GM12878 (cell line): Measurements from ENCODE around the gene FSTL4. TPM values are rescaled to one million over a fixed set of nuclear protein-coding genes. Genes with fewer than 3 reads are reported as not detected.

Source experiments
- ATAC-seq: fragments of 200-7000 bp; cut with Tn5 transposase; 3 replicates; pipeline ENCODE4 v1.9.1; 2020; ENCODE audit warnings: mild to moderate bottlenecking, moderate library complexity
- BruUV-seq: library from RNA; stranded (reverse); fragments of 400-500 nt; replicated peaks from 2 replicates; lab custom pipeline; 2021; lab: Mats Ljungman, UMichigan
- CTCF ChIA-PET: fragments of 300-600 bp; sonication (Branson Sonifier 250); formaldehyde crosslinking; extraction: SDS; loops from one replicate; lab custom pipeline; 2021; ENCODE audit warnings: inconsistent platforms; lab: Yijun Ruan, JAX
- POLR2A ChIA-PET: fragments of 350-600 bp; formaldehyde crosslinking; extraction: SDS; loops from one replicate; lab custom pipeline; 2021; ENCODE audit warnings: inconsistent platforms; lab: Charles Lee
- RAD21 ChIA-PET: fragments of 300-600 bp; sonication (Branson Sonifier 250); formaldehyde crosslinking; loops from one replicate; lab custom pipeline; 2023; ENCODE audit warnings: antibody characterized with exemption; ENCODE audit not compliant: unreplicated experiment; lab: Charles Lee
- SMC1A ChIA-PET: fragments of 300-600 bp; sonication (Branson Sonifier 250); formaldehyde crosslinking; loops from one replicate; lab custom pipeline; 2023; ENCODE audit not compliant: unreplicated experiment, uncharacterized antibody; lab: Charles Lee
- DNase-seq: peaks from one replicate; pipeline ENCODE4 v3.0.0-alpha.2; 2011; ENCODE audit warnings: low read depth, low spot score
- FAIRE-seq: peaks from 3 replicates; lab custom pipeline; 2011; peaks lifted over from hg19 to GRCh38; lab: Jason Lieb, UNC
- H2AFZ ChIP-seq: 2 replicates; pipeline ENCODE4 v1.6.0; 2011; ENCODE audit warnings: low read depth, low read length, control low read depth; ENCODE audit not compliant: control insufficient read depth
- H3K27ac ChIP-seq: 2 replicates; pipeline ENCODE4 v1.5.1; 2011; ENCODE audit warnings: control low read depth; ENCODE audit not compliant: control insufficient read depth, insufficient read depth
- H3K27me3 ChIP-seq, 2 experiments: replicated peaks in 1 of 2; 2 replicates each; pipeline versions ENCODE4 v1.6.0 to v1.6.1; 2011; ENCODE audit warnings: low read length in 1 of 2; ENCODE audit not compliant: control insufficient read depth in 2 of 2, insufficient read depth in 2 of 2
- H3K36me3 ChIP-seq, 2 experiments: 2 replicates each; pipeline ENCODE4 v1.5.1; 2011; ENCODE audit warnings: low read length in 1 of 2; ENCODE audit not compliant: control insufficient read depth in 2 of 2, insufficient read depth in 2 of 2
- H3K4me1 ChIP-seq: 2 replicates; pipeline ENCODE4 v1.6.1; 2011; ENCODE audit warnings: mild to moderate bottlenecking, low read length, moderate library complexity, mixed read lengths; ENCODE audit not compliant: control insufficient read depth, insufficient read depth
- H3K4me2 ChIP-seq: 2 replicates; pipeline ENCODE4 v1.6.0; 2011; ENCODE audit warnings: control low read depth; ENCODE audit not compliant: control insufficient read depth, insufficient read depth
- H3K4me3 ChIP-seq: fragments of 200-600 bp; sonication (generic); 2 replicates; pipeline ENCODE4 v1.5.1; 2016
- H3K79me2 ChIP-seq: 2 replicates; pipeline ENCODE4 v1.6.0; 2011; ENCODE audit warnings: low read length; ENCODE audit not compliant: control insufficient read depth, insufficient read depth
- H3K9ac ChIP-seq: 2 replicates; pipeline ENCODE4 v1.8.0; 2011; ENCODE audit warnings: low read length, control low read depth, mixed read lengths; ENCODE audit not compliant: control insufficient read depth, insufficient read depth
- H3K9me3 ChIP-seq: replicated peaks from 3 replicates; pipeline ENCODE4 v1.5.1; 2011; ENCODE audit warnings: mild to moderate bottlenecking, low read length; ENCODE audit not compliant: control insufficient read depth, insufficient read depth
- H4K20me1 ChIP-seq: 2 replicates; pipeline ENCODE4 v1.6.0; 2011; ENCODE audit not compliant: control insufficient read depth, insufficient read depth
- BMI1 ChIP-seq: fragments of 450-650 bp; IDR thresholded peaks from 2 replicates; pipeline ENCODE4 v1.6.1; 2016; ENCODE audit warnings: mild to moderate bottlenecking, moderate library complexity, borderline replicate concordance
- CBX3 ChIP-seq: fragments of 200-600 bp; sonication (generic); IDR thresholded peaks from 2 replicates; pipeline ENCODE4 v1.6.1; 2016; ENCODE audit warnings: low read depth, borderline replicate concordance
- CEBPZ ChIP-seq: fragments of 150-350 bp; IDR thresholded peaks from 2 replicates; pipeline ENCODE4 v1.6.1; 2016; ENCODE audit warnings: low read depth, low read length
- CTCF ChIP-seq, 3 experiments: IDR thresholded peaks in 2 of 3; conservative IDR thresholded peaks in 1 of 3; 2 replicates each; pipeline ENCODE4 v1.5.1; 2011; ENCODE audit warnings: low read depth in 3 of 3, low read length in 3 of 3, mild to moderate bottlenecking in 3 of 3, control low read depth in 2 of 3, moderate library complexity in 2 of 3, inconsistent platforms in 1 of 3, mixed read lengths in 1 of 3; ENCODE audit not compliant: control insufficient read depth in 2 of 3, insufficient read depth in 1 of 3; ENCODE audit errors: extremely low read depth in 1 of 3
- MTA3 ChIP-seq: IDR thresholded peaks from 2 replicates; pipeline ENCODE4 v1.6.1; 2012; ENCODE audit warnings: low read length, inconsistent platforms, borderline replicate concordance
- POLR2AphosphoS2 ChIP-seq: IDR thresholded peaks from 2 replicates; pipeline ENCODE4 v1.6.1; 2011; ENCODE audit warnings: low read depth, mild to moderate bottlenecking, low read length, improper control_type of control experiment, moderate library complexity
- POU2F2 ChIP-seq: IDR thresholded peaks from 3 replicates; pipeline ENCODE4 v1.6.1; 2011; ENCODE audit warnings: low read depth, mild to moderate bottlenecking, low read length, borderline replicate concordance
- TCF7 ChIP-seq: IDR thresholded peaks from 2 replicates; pipeline ENCODE4 v1.6.1; 2014; ENCODE audit warnings: antibody characterized with exemption, borderline replicate concordance
- ZNF24 ChIP-seq: fragments of 450-650 bp; IDR thresholded peaks from 2 replicates; pipeline ENCODE4 v1.6.1; 2017; ENCODE audit warnings: antibody characterized with exemption, mild to moderate bottlenecking
- WGBS: methylation state at CpG from one replicate; pipeline ENCODE4 v1.1.6; 2016; ENCODE audit warnings: low lambda C conversion rate; ENCODE audit not compliant: insufficient replicate concordance, insufficient coverage; ENCODE audit errors: missing lambda C conversion rate; 5-methylcytosine and 5-hydroxymethylcytosine counted together
- in situ Hi-C: fragments of 300-500 bp; cut with MboI; formaldehyde crosslinking; loops from 9 replicates; pipeline ENCODE4 v1.14.3; 2018; ENCODE audit warnings: mixed read lengths
- intact Hi-C: fragments of 100-400 bp; cut with micrococcal nuclease; formaldehyde crosslinking; loops from one replicate; pipeline ENCODE4 v1.14.2; 2022; ENCODE audit not compliant: unreplicated experiment
- polyA plus RNA-seq, 11 experiments: library from polyadenylated mRNA; depleted of rRNA in 4 of 11; unstranded in 6 of 11; stranded (reverse) in 5 of 11; fragments of >200 nt; fragmentation: Nextera tagmentation in 4 of 11; fragmentation: Illumina TruSeq in 1 of 11; extraction: Ambion mirVana in 4 of 11; extraction: Trizol in 1 of 11; gene quantifications; 1 replicate in 1 of 11; 2 replicates in 10 of 11; pipeline versions ENCODE4 v1.2.1 to v1.2.3, GENCODE V29; 2011 to 2016; ENCODE audit warnings: inconsistent platforms in 2 of 11, missing spikeins in 2 of 11, low read depth in 1 of 11
- total RNA-seq, 4 experiments: library from RNA; depleted of rRNA in 3 of 4; stranded (reverse); fragments of >200 nt in 3 of 4; fragmentation: Illumina TruSeq in 1 of 4; extraction: Trizol in 1 of 4; gene quantifications; 2 replicates each; pipeline versions ENCODE4 v1.2.1 to v1.2.3, GENCODE V29; 2013 to 2021

Gene FSTL4
- total and polyA plus RNA-seq, 10 of the 15 experiments (the other 5 are each of a cell fraction or from before 2014, with no cell fraction given), result 0.01 to 0.79 (median 0.21) TPM; not detected in 6

GRCh38 chr5:133472829-133473228 is 139.5 kb downstream of the FSTL4 start (continued):
- no peak for TF ChIP-seq CEBPZ
- TF ChIP-seq POLR2AphosphoS2, result no peak
- TF ChIP-seq TCF7, result no peak
- no peak for TF ChIP-seq BMI1
- no peak for TF ChIP-seq ZNF24
- no peak for TF ChIP-seq MTA3

GRCh38 chr5:133471699-133472098 is 140.6 kb downstream of the FSTL4 start:
- no TSS peak for BruUV-seq

More at GRCh38 chr5:133471699-133472098, 140.6 kb downstream of the FSTL4 start:
- no peak for TF ChIP-seq CBX3
- no peak for TF ChIP-seq POU2F2
- TF ChIP-seq CTCF (IDR thresholded peaks at IDR 0.05 in 2 of 3, conservative IDR thresholded peaks at IDR 0.05 in 1 of 3; ENCODE audit: control insufficient read depth in 2 of 3, extremely low read depth in 1 of 3, insufficient read depth in 1 of 3, low read depth in 3 of 3, low read length in 3 of 3), result 0 out of 6 replicates have a peak, but pooled peaks of 1 of the 3 experiments have one; percentile 4
- Histone ChIP-seq H3K4me2 (no peak overlapping the region), H3K4me1 (no peaks in the 10 kb centered on the region), H3K9me3 (no peaks in the 10 kb centered on the region), H3K27me3 (peaks cover 2 to 6% of the 10 kb centered on the region in 2 experiments; a peak in 3 of 4 replicates), H3K27ac (no peak overlapping the region), H2AFZ (no peak overlapping the region), H3K79me2 (no peaks in the 10 kb centered on the region), H3K9ac (no peak overlapping the region), H4K20me1 (no peaks in the 10 kb centered on the region), H3K36me3 (no peaks in the 10 kb centered on the region), H3K4me3 (no peak overlapping the region)
- no peak for FAIRE-seq
- ChIA-PET POLR2A (no interaction called here), SMC1A (interaction anchor here (1.6 kb wide), 1 partner anchor 58 kb away, joined by 3 read pairs; no protein-coding TSS in a partner anchor), CTCF (interaction anchor here (0.9 to 1.3 kb wide), 2 partner anchors 10 to 396 kb away, joined by 3 read pairs; no protein-coding TSS in a partner anchor), RAD21 (no interaction called here)
- in situ Hi-C loops, result no loop called here
- intact Hi-C loops, result no loop called here
- DNase-seq, result no peak
- no peak for ATAC-seq
- WGBS, result 38% methylated on average over 3 of the region's 3 CpGs
